Stimulated activated naive B cell treated with anti-CD40 and anti-IgM and Interleukin-4, amounts not matched to agents 10 μg/mL and 1 μg/mL and 100 μg/mL, for 72 hours (primary cell): Measurements from ENCODE around the gene SIK3.
A peak's percentile ranks its signal among the peaks of the same experiment; 100 is the strongest.

ENCODE experiments used
- ATAC-seq, 2 donors: fragments of 150-1000 bp; cut with Tn5 transposase; replicated peaks; 2 replicates each; pipeline ENCODE4 v1.10.0; 2021; ENCODE audit warnings: moderate library complexity in 1 of 2
- DNase-seq: peaks from one replicate; pipeline ENCODE4 v3.0.0; 2021
- H3K27ac Mint-ChIP-seq: one replicate; pipeline ENCODE4 v1.8.0; 2022; ENCODE audit warnings: mild to moderate bottlenecking, mixed read lengths
- H3K27me3 Mint-ChIP-seq, 2 donors: one replicate each; pipeline ENCODE4 v1.8.0; 2022; ENCODE audit warnings: mixed read lengths in 2 of 2
- H3K36me3 Mint-ChIP-seq, 2 donors: one replicate each; pipeline ENCODE4 v1.8.0; 2022; ENCODE audit warnings: mixed read lengths in 2 of 2, mild to moderate bottlenecking in 1 of 2
- H3K4me1 Mint-ChIP-seq, 2 donors: one replicate each; pipeline ENCODE4 v1.8.0; 2022; ENCODE audit warnings: mixed read lengths in 2 of 2, mild to moderate bottlenecking in 1 of 2
- H3K4me3 Mint-ChIP-seq, 2 donors: one replicate each; pipeline ENCODE4 v1.8.0; 2022; ENCODE audit warnings: mild to moderate bottlenecking in 2 of 2, mixed read lengths in 2 of 2, moderate library complexity in 1 of 2
- H3K9me3 Mint-ChIP-seq, 2 donors: one replicate each; pipeline ENCODE4 v1.8.0; 2022; ENCODE audit warnings: mixed read lengths in 2 of 2, mild to moderate bottlenecking in 1 of 2

SIK3 gene

GRCh38 chr11:116984589-116984988 is 113.6 kb downstream of the SIK3 start:
- Mint-ChIP-seq H3K4me3 (no peak overlapping the region), H3K4me1 (peaks cover 44 to 83% of the 10 kb centered on the region in 2 donors), H3K9me3 (no peaks in the 10 kb centered on the region), H3K36me3 (peaks cover 2 to 3% of the 10 kb centered on the region in 2 donors), H3K27me3 (no peaks in the 10 kb centered on the region), H3K27ac (no peak overlapping the region)
- ATAC-seq (no peak), DNase-seq (no peak)

- Mint-ChIP-seq H3K9me3 (no peaks in the 10 kb centered on the region), H3K36me3 (peaks cover 2 to 3% of the 10 kb centered on the region in 2 donors), H3K4me3 (no peak overlapping the region), H3K27me3 (no peaks in the 10 kb centered on the region), H3K4me1 (peaks cover 44 to 83% of the 10 kb centered on the region in 2 donors), H3K27ac (no peak overlapping the region)
- ATAC-seq (no peak), DNase-seq (no peak)
These were observed 114.0 kb downstream of the SIK3 start for GRCh38 chr11:116984186-116984585.

GRCh38 chr11:116981266-116981885 is 116.9 kb downstream of the SIK3 start:
- peak; percentile 27 to 44 for ATAC-seq
- Mint-ChIP-seq H3K4me3 (peak overlapping the region in 1 of 2 donors; percentile 29), H3K27ac (peak overlapping the region; percentile 91), H3K9me3 (no peaks in the 10 kb centered on the region), H3K4me1 (peaks cover 27 to 77% of the 10 kb centered on the region in 2 donors), H3K36me3 (peaks cover 0 to 3% of the 10 kb centered on the region in 2 donors), H3K27me3 (no peaks in the 10 kb centered on the region)
- DNase-seq, result no peak

- Mint-ChIP-seq H3K4me1 (peaks cover 23 to 69% of the 10 kb centered on the region in 2 donors), H3K27me3 (no peaks in the 10 kb centered on the region), H3K9me3 (no peaks in the 10 kb centered on the region), H3K27ac (peak overlapping the region; percentile 91), H3K36me3 (peaks cover 0 to 3% of the 10 kb centered on the region in 2 donors), H3K4me3 (peak overlapping the region; percentile 58 to 68)
- ATAC-seq, result peak; percentile 98 to 99
- peak; percentile 52 for DNase-seq
These were observed 118.0 kb downstream of the SIK3 start for GRCh38 chr11:116980136-116980793.

- Mint-ChIP-seq H3K27me3 (no peaks in the 10 kb centered on the region), H3K9me3 (no peaks in the 10 kb centered on the region), H3K4me1 (peaks cover 31 to 67% of the 10 kb centered on the region in 2 donors), H3K4me3 (no peak overlapping the region), H3K27ac (no peak overlapping the region), H3K36me3 (peaks cover 2 to 6% of the 10 kb centered on the region in 2 donors)
- DNase-seq (no peak), ATAC-seq (no peak)
These were observed 121.2 kb downstream of the SIK3 start for GRCh38 chr11:116976941-116977570.

- ATAC-seq (no peak), DNase-seq (no peak)
- Mint-ChIP-seq H3K9me3 (no peaks in the 10 kb centered on the region), H3K4me3 (no peak overlapping the region), H3K27ac (no peak overlapping the region), H3K36me3 (peaks cover 2 to 6% of the 10 kb centered on the region in 2 donors), H3K27me3 (no peaks in the 10 kb centered on the region), H3K4me1 (peaks cover 24 to 57% of the 10 kb centered on the region in 2 donors)
These were observed 122.6 kb downstream of the SIK3 start for GRCh38 chr11:116975661-116976060.

GRCh38 chr11:116973270-116973669 is 125.0 kb downstream of the SIK3 start:
- DNase-seq (no peak), ATAC-seq (no peak)
- no peaks in the 10 kb centered on the region for H3K9me3 Mint-ChIP-seq
- no peak overlapping the region for H3K4me3 Mint-ChIP-seq
- no peaks in the 10 kb centered on the region for H3K27me3 Mint-ChIP-seq
- peaks cover 2 to 8% of the 10 kb centered on the region in 2 donors for H3K36me3 Mint-ChIP-seq
- peaks cover 22 to 55% of the 10 kb centered on the region in 2 donors for H3K4me1 Mint-ChIP-seq
- no peak overlapping the region for H3K27ac Mint-ChIP-seq

- DNase-seq (no peak), ATAC-seq (no peak)
- Mint-ChIP-seq H3K27me3 (no peaks in the 10 kb centered on the region), H3K4me3 (no peak overlapping the region), H3K36me3 (peaks cover 2 to 7% of the 10 kb centered on the region in 2 donors), H3K4me1 (peaks cover 22 to 52% of the 10 kb centered on the region in 2 donors), H3K9me3 (no peaks in the 10 kb centered on the region), H3K27ac (no peak overlapping the region)
These were observed 125.5 kb downstream of the SIK3 start for GRCh38 chr11:116972691-116973090.

GRCh38 chr11:116970485-116971292 is 127.5 kb downstream of the SIK3 start:
- H3K4me3 Mint-ChIP-seq, result no peak overlapping the region
- H3K4me1 Mint-ChIP-seq, result peaks cover 23 to 55% of the 10 kb centered on the region in 2 donors
- H3K36me3 Mint-ChIP-seq, result peaks cover 2 to 7% of the 10 kb centered on the region in 2 donors
- no peak overlapping the region for H3K27ac Mint-ChIP-seq
- H3K9me3 Mint-ChIP-seq, result no peaks in the 10 kb centered on the region
- ATAC-seq, result no peak
- no peaks in the 10 kb centered on the region for H3K27me3 Mint-ChIP-seq
- no peak for DNase-seq

- no peak overlapping the region for H3K4me3 Mint-ChIP-seq
- no peaks in the 10 kb centered on the region for H3K9me3 Mint-ChIP-seq
- H3K27ac Mint-ChIP-seq, result peak overlapping the region; percentile 47
- ATAC-seq, result no peak
- no peaks in the 10 kb centered on the region for H3K27me3 Mint-ChIP-seq
- H3K36me3 Mint-ChIP-seq, result peaks cover 2 to 7% of the 10 kb centered on the region in 2 donors
- no peak for DNase-seq
- H3K4me1 Mint-ChIP-seq, result peaks cover 24 to 60% of the 10 kb centered on the region in 2 donors
These were observed 128.5 kb downstream of the SIK3 start for GRCh38 chr11:116969694-116970093.

- peaks cover 0 to 2% of the 10 kb centered on the region in 2 donors for H3K36me3 Mint-ChIP-seq
- no peak overlapping the region for H3K27ac Mint-ChIP-seq
- H3K9me3 Mint-ChIP-seq, result no peaks in the 10 kb centered on the region
These were observed 134.0 kb downstream of the SIK3 start for GRCh38 chr11:116964269-116964668.

GRCh38 chr11:116963813-116964212 is 134.4 kb downstream of the SIK3 start:
- H3K9me3 Mint-ChIP-seq, result no peaks in the 10 kb centered on the region
- H3K27me3 Mint-ChIP-seq, result no peaks in the 10 kb centered on the region
- peaks cover 0 to 2% of the 10 kb centered on the region in 2 donors for H3K36me3 Mint-ChIP-seq
- peaks cover 19 to 46% of the 10 kb centered on the region in 2 donors for H3K4me1 Mint-ChIP-seq
- no peak overlapping the region for H3K4me3 Mint-ChIP-seq
- no peak for ATAC-seq
- no peak overlapping the region for H3K27ac Mint-ChIP-seq
- DNase-seq, result no peak

More at GRCh38 chr11:116964269-116964668, 134.0 kb downstream of the SIK3 start:
- ATAC-seq (no peak), DNase-seq (no peak)
- H3K4me3 Mint-ChIP-seq, result no peak overlapping the region
- peaks cover 18 to 46% of the 10 kb centered on the region in 2 donors for H3K4me1 Mint-ChIP-seq
- no peaks in the 10 kb centered on the region for H3K27me3 Mint-ChIP-seq

- H3K36me3 Mint-ChIP-seq, result peaks cover 4 to 5% of the 10 kb centered on the region in 2 donors
- no peak for DNase-seq
- H3K27me3 Mint-ChIP-seq, result no peaks in the 10 kb centered on the region
- ATAC-seq, result no peak
- no peaks in the 10 kb centered on the region for H3K9me3 Mint-ChIP-seq
- H3K4me1 Mint-ChIP-seq, result peaks cover 27 to 46% of the 10 kb centered on the region in 2 donors
- no peak overlapping the region for H3K4me3 Mint-ChIP-seq
- no peak overlapping the region for H3K27ac Mint-ChIP-seq
These were observed 136.1 kb downstream of the SIK3 start for GRCh38 chr11:116962108-116962507.

- Mint-ChIP-seq H3K4me3 (no peak overlapping the region), H3K27me3 (no peaks in the 10 kb centered on the region), H3K4me1 (peaks cover 28 to 54% of the 10 kb centered on the region in 2 donors), H3K9me3 (no peaks in the 10 kb centered on the region), H3K27ac (no peak overlapping the region), H3K36me3 (peaks cover 9% of the 10 kb centered on the region in 2 donors)
- DNase-seq, result no peak
- no peak for ATAC-seq
These were observed 137.3 kb downstream of the SIK3 start for GRCh38 chr11:116960930-116961329.
